Trophoblast cell (in vitro differentiated cells and primary cell): Measurements from ENCODE around the gene HOXC5.

Experiments used
- DNase-seq, 2 donors: peaks; one replicate each; pipeline ENCODE4 v3.0.0-alpha.2; 2016
- H2AFZ ChIP-seq: 2 replicates; pipeline ENCODE4 v1.6.1; 2013; ENCODE audit warnings: low read length, moderate library complexity, mild to moderate bottlenecking; ENCODE audit not compliant: insufficient read depth, poor library complexity
- H2AK5ac ChIP-seq: 2 replicates; pipeline ENCODE4 v1.6.1; 2013; ENCODE audit warnings: mild to moderate bottlenecking, low read length
- H2BK120ac ChIP-seq: 2 replicates; pipeline ENCODE4 v1.6.1; 2013; ENCODE audit warnings: low read length, mild to moderate bottlenecking, moderate library complexity; ENCODE audit not compliant: insufficient read depth, poor library complexity
- H2BK12ac ChIP-seq: 2 replicates; pipeline ENCODE4 v1.6.1; 2013; ENCODE audit warnings: mild to moderate bottlenecking, low read length, moderate library complexity
- H2BK5ac ChIP-seq: 2 replicates; pipeline ENCODE4 v1.6.1; 2013; ENCODE audit warnings: low read length, low read depth, moderate library complexity, mild to moderate bottlenecking; ENCODE audit not compliant: poor library complexity
- H3K14ac ChIP-seq: 2 replicates; pipeline ENCODE4 v1.6.1; 2013; ENCODE audit warnings: mild to moderate bottlenecking, low read length
- H3K18ac ChIP-seq: 2 replicates; pipeline ENCODE4 v1.6.1; 2013; ENCODE audit warnings: mild to moderate bottlenecking, low read length
- H3K23ac ChIP-seq: 2 replicates; pipeline ENCODE4 v1.6.1; 2013; ENCODE audit warnings: low read length
- H3K27ac ChIP-seq: 2 replicates; pipeline ENCODE4 v1.5.1; 2013; ENCODE audit warnings: low read depth, mild to moderate bottlenecking, inconsistent platforms, low read length, moderate library complexity
- H3K27me3 ChIP-seq: 2 replicates; pipeline ENCODE4 v1.6.1; 2013; ENCODE audit warnings: inconsistent platforms, mild to moderate bottlenecking, low read length, moderate library complexity; ENCODE audit not compliant: insufficient read depth
- H3K36me3 ChIP-seq, 2 experiments: 1 replicate in 1 of 2; 2 replicates in 1 of 2; pipeline ENCODE4 v1.6.1; 2013; ENCODE audit warnings: low read length in 2 of 2, mild to moderate bottlenecking in 2 of 2, moderate library complexity in 1 of 2; ENCODE audit not compliant: insufficient read depth in 2 of 2, control insufficient read depth in 1 of 2
- H3K4ac ChIP-seq: 2 replicates; pipeline ENCODE4 v1.6.1; 2013; ENCODE audit warnings: low read depth, mild to moderate bottlenecking, low read length, moderate library complexity
- H3K4me1 ChIP-seq, 2 experiments: 1 replicate in 1 of 2; 2 replicates in 1 of 2; pipeline ENCODE4 v1.6.1; 2013; ENCODE audit warnings: low read length in 2 of 2, mild to moderate bottlenecking in 2 of 2, moderate library complexity in 1 of 2; ENCODE audit not compliant: insufficient read depth in 2 of 2, control insufficient read depth in 1 of 2
- H3K4me2 ChIP-seq: 2 replicates; pipeline ENCODE4 v1.6.1; 2013; ENCODE audit warnings: inconsistent platforms, mild to moderate bottlenecking, low read length, moderate library complexity
- H3K4me3 ChIP-seq: 2 replicates; pipeline ENCODE4 v1.5.1; 2013; ENCODE audit warnings: mild to moderate bottlenecking, low read depth, low read length, inconsistent platforms
- H3K79me1 ChIP-seq: one replicate; pipeline ENCODE4 v1.6.1; 2013; ENCODE audit warnings: low read length
- H3K79me2 ChIP-seq: 2 replicates; pipeline ENCODE4 v1.6.1; 2013; ENCODE audit warnings: low read length, mild to moderate bottlenecking; ENCODE audit not compliant: control insufficient read depth, insufficient read depth, poor library complexity
- H3K9ac ChIP-seq: 2 replicates; pipeline ENCODE4 v1.6.1; 2013; ENCODE audit warnings: mild to moderate bottlenecking, low read length
- H3K9me3 ChIP-seq: 2 replicates; pipeline ENCODE4 v1.6.1; 2013; ENCODE audit warnings: low read depth, mild to moderate bottlenecking, control low read depth, inconsistent platforms, low read length; ENCODE audit not compliant: insufficient read depth
- H4K12ac ChIP-seq: 2 replicates; pipeline ENCODE4 v1.6.1; 2013; ENCODE audit warnings: low read depth, mild to moderate bottlenecking, low read length, moderate library complexity
- H4K8ac ChIP-seq: 2 replicates; pipeline ENCODE4 v1.6.1; 2013; ENCODE audit warnings: low read depth, mild to moderate bottlenecking, low read length, moderate library complexity
- H4K91ac ChIP-seq: one replicate; pipeline ENCODE4 v1.6.1; 2013; ENCODE audit warnings: low read depth, mild to moderate bottlenecking, low read length, moderate library complexity
- WGBS: extraction: QIAGEN DNeasy Blood & Tissue Kit; methylation state at CpG from one replicate; pipeline ENCODE4 v1.1.7; 2013; ENCODE audit warnings: missing lambda C conversion rate; ENCODE audit not compliant: insufficient read length, insufficient coverage; ENCODE audit errors: extremely low coverage; 5-methylcytosine and 5-hydroxymethylcytosine counted together

The HOXC5 gene

GRCh38 chr12:54045868-54046521 is 13.1 kb downstream of the HOXC5 start:
- Histone ChIP-seq H3K4ac (no peak overlapping the region), H2BK120ac (no peak overlapping the region), H2BK5ac (no peak overlapping the region), H3K36me3 (no peaks in the 10 kb centered on the region), H4K8ac (no peak overlapping the region), H2BK12ac (no peak overlapping the region), H3K79me2 (no peaks in the 10 kb centered on the region), H3K79me1 (no peaks in the 10 kb centered on the region), H3K4me2 (no peak overlapping the region), H3K14ac (no peak overlapping the region), H3K9ac (no peak overlapping the region), H3K27ac (no peak overlapping the region), H3K18ac (no peak overlapping the region), H3K4me1 (no peaks in the 10 kb centered on the region), H2AK5ac (no peak overlapping the region), H3K27me3 (peaks cover 85% of the 10 kb centered on the region), H2AFZ (no peak overlapping the region), H4K91ac (no peak overlapping the region), H3K4me3 (no peak overlapping the region), H4K12ac (no peak overlapping the region), H3K9me3 (peaks cover 6% of the 10 kb centered on the region), H3K23ac (no peak overlapping the region)
- no CpG with 5 or more reads among the region's 16 CpGs for WGBS
- DNase-seq = no peak

GRCh38 chr12:54046809-54047159 is 13.9 kb downstream of the HOXC5 start:
- no peak overlapping the region for H3K9ac ChIP-seq
- WGBS = no CpG with 5 or more reads among the region's 27 CpGs
- no peak overlapping the region for H4K8ac ChIP-seq
- peaks cover 86% of the 10 kb centered on the region for H3K27me3 ChIP-seq
- H3K79me1 ChIP-seq = no peaks in the 10 kb centered on the region
- H2BK120ac ChIP-seq = no peak overlapping the region
- peaks cover 6% of the 10 kb centered on the region for H3K9me3 ChIP-seq
- no peak overlapping the region for H2BK5ac ChIP-seq
- no peak overlapping the region for H3K27ac ChIP-seq
- H4K12ac ChIP-seq = no peak overlapping the region
- no peak overlapping the region for H2BK12ac ChIP-seq
- H2AK5ac ChIP-seq = no peak overlapping the region
- no peak overlapping the region for H3K4me2 ChIP-seq
- no peaks in the 10 kb centered on the region for H3K4me1 ChIP-seq
- H3K4ac ChIP-seq = no peak overlapping the region
- no peaks in the 10 kb centered on the region for H3K36me3 ChIP-seq
- no peak overlapping the region for H3K4me3 ChIP-seq
- no peak overlapping the region for H2AFZ ChIP-seq
- no peak overlapping the region for H3K14ac ChIP-seq
- H3K23ac ChIP-seq = no peak overlapping the region
- H3K79me2 ChIP-seq = no peaks in the 10 kb centered on the region
- no peak overlapping the region for H4K91ac ChIP-seq
- no peak for DNase-seq
- no peak overlapping the region for H3K18ac ChIP-seq

GRCh38 chr12:54047160-54047963 is 14.5 kb downstream of the HOXC5 start:
- Histone ChIP-seq H3K36me3 (no peaks in the 10 kb centered on the region), H3K4me3 (no peak overlapping the region), H3K18ac (no peak overlapping the region), H3K4ac (no peak overlapping the region), H3K23ac (no peak overlapping the region), H2AK5ac (no peak overlapping the region), H2BK5ac (no peak overlapping the region), H3K14ac (no peak overlapping the region), H4K12ac (no peak overlapping the region), H3K79me1 (no peaks in the 10 kb centered on the region), H2BK120ac (no peak overlapping the region), H3K4me1 (no peaks in the 10 kb centered on the region), H3K27ac (no peak overlapping the region), H4K8ac (no peak overlapping the region), H3K9ac (no peak overlapping the region), H3K4me2 (peak overlapping the region; percentile 16), H2AFZ (no peak overlapping the region), H2BK12ac (no peak overlapping the region), H3K27me3 (peaks cover 90% of the 10 kb centered on the region), H3K9me3 (peaks cover 6% of the 10 kb centered on the region), H4K91ac (no peak overlapping the region), H3K79me2 (no peaks in the 10 kb centered on the region)
- no peak for DNase-seq
- WGBS = no CpG with 5 or more reads among the region's 61 CpGs

- no peak overlapping the region for H4K8ac ChIP-seq
- no peak overlapping the region for H3K27ac ChIP-seq
- H3K9ac ChIP-seq = no peak overlapping the region
- H3K36me3 ChIP-seq = no peaks in the 10 kb centered on the region
- H2BK5ac ChIP-seq = no peak overlapping the region
- H4K91ac ChIP-seq = no peak overlapping the region
- H2AK5ac ChIP-seq = no peak overlapping the region
- H3K9me3 ChIP-seq = peaks cover 11% of the 10 kb centered on the region
- no peak overlapping the region for H3K23ac ChIP-seq
- H3K4me3 ChIP-seq = no peak overlapping the region
- H3K18ac ChIP-seq = no peak overlapping the region
- no peaks in the 10 kb centered on the region for H3K4me1 ChIP-seq
- no CpG with 5 or more reads among the region's 8 CpGs for WGBS
- H3K79me1 ChIP-seq = no peaks in the 10 kb centered on the region
- no peak overlapping the region for H3K4ac ChIP-seq
- H2BK12ac ChIP-seq = no peak overlapping the region
- H2AFZ ChIP-seq = no peak overlapping the region
- DNase-seq = no peak
- no peak overlapping the region for H3K4me2 ChIP-seq
- H2BK120ac ChIP-seq = no peak overlapping the region
- no peak overlapping the region for H3K14ac ChIP-seq
- peaks cover 90% of the 10 kb centered on the region for H3K27me3 ChIP-seq
- H4K12ac ChIP-seq = no peak overlapping the region
- no peaks in the 10 kb centered on the region for H3K79me2 ChIP-seq
These were observed 15.1 kb downstream of the HOXC5 start for GRCh38 chr12:54047964-54048303.
